RKO (cell line): ENCODE results near the gene METTL9.
"Not testable (repeated sequence)": the region's sequence is repeated elsewhere in the genome, so short reads cannot be mapped to it uniquely, and the experiment has no call there.

ENCODE experiments used
- DNase-seq: peaks from one replicate; pipeline ENCODE4 v3.0.0-alpha.2; 2016; ENCODE audit warnings: low spot score

METTL9 gene

GRCh38 chr16:21611198-21611555 is 11.8 kb downstream of the METTL9 start:
- no peak for DNase-seq

GRCh38 chr16:21611556-21612384 is 12.4 kb downstream of the METTL9 start:
- DNase-seq: no peak

GRCh38 chr16:21613361-21613760 is 14.0 kb downstream of the METTL9 start:
- DNase-seq: no peak

GRCh38 chr16:21613781-21614180 is 14.4 kb downstream of the METTL9 start:
- no peak for DNase-seq

- no peak for DNase-seq
Measured at GRCh38 chr16:21614896-21615295, 15.5 kb downstream of the METTL9 start.

- DNase-seq: no peak
Measured at GRCh38 chr16:21617607-21618006, 18.2 kb downstream of the METTL9 start.

- DNase-seq: no peak
Measured at GRCh38 chr16:21618281-21618680, 18.9 kb downstream of the METTL9 start.

GRCh38 chr16:21619765-21620425 is 20.5 kb downstream of the METTL9 start:
- DNase-seq: no peak

GRCh38 chr16:21620592-21620991 is 21.2 kb downstream of the METTL9 start:
- no peak for DNase-seq

GRCh38 chr16:21622545-21622944 is 23.2 kb downstream of the METTL9 start:
- DNase-seq: no peak

- no peak for DNase-seq
Measured at GRCh38 chr16:21625026-21625425, 25.6 kb downstream of the METTL9 start.

GRCh38 chr16:21626659-21627277 is 27.4 kb downstream of the METTL9 start:
- no peak for DNase-seq

- no peak for DNase-seq
Measured at GRCh38 chr16:21628121-21628726, 28.8 kb downstream of the METTL9 start.

GRCh38 chr16:21628772-21629171 is 29.4 kb downstream of the METTL9 start:
- DNase-seq: no peak

GRCh38 chr16:21629616-21630539 is 30.5 kb downstream of the METTL9 start:
- not testable (repeated sequence) for DNase-seq

- not testable (repeated sequence) for DNase-seq
Measured at GRCh38 chr16:21630866-21631265, 31.5 kb downstream of the METTL9 start.

GRCh38 chr16:21631376-21631775 is 32.0 kb downstream of the METTL9 start:
- DNase-seq: not testable (repeated sequence)

- not testable (repeated sequence) for DNase-seq
Measured at GRCh38 chr16:21631951-21632575, 32.7 kb downstream of the METTL9 start.

- no peak for DNase-seq
Measured at GRCh38 chr16:21634216-21634615, 34.8 kb downstream of the METTL9 start.

GRCh38 chr16:21635694-21636093 is 36.3 kb downstream of the METTL9 start:
- not testable (repeated sequence) for DNase-seq
